Skin epidermis (tissue), 12 donors: ENCODE measurements around the gene CDK8.
"Not testable (repeated sequence)": the region's sequence is repeated elsewhere in the genome, so short reads cannot be mapped to it uniquely, and the experiment has no call there.

Experiments used
- H3K27ac ChIP-seq, 21 experiments: fragments of 200-600 bp; sonication (generic) in 11 of 21; one replicate each; pipeline ENCODE4 v1.5.0; 2020; ENCODE audit warnings: mild to moderate bottlenecking in 3 of 21, inconsistent platforms in 2 of 21, moderate library complexity in 2 of 21
- H3K4me3 ChIP-seq, 7 experiments: fragments of 200-600 bp; sonication (generic) in 2 of 7; one replicate each; pipeline ENCODE4 v1.5.0; 2020; ENCODE audit warnings: inconsistent platforms in 2 of 7, mild to moderate bottlenecking in 2 of 7, moderate library complexity in 1 of 7

The CDK8 gene

DNA sequence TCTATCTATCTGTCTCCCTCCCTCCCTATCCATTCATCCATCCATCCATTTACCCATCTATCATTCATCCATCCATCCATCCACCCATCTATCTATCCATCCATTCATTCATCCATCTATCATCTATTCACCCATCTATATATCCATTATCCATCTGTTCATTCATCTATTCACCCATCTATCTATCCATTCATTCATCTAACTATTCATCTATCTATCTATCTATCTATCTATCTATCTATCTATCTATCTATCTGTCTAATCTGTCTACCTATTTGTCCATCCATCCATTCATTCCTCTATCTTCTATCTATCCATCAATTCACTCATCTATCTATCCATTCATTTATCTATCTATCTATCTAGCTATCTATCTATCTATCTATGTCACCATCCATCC lies 4.4 kb upstream of the CDK8 start:
- Histone ChIP-seq H3K27ac (no peak overlapping the region), H3K4me3 (no peak overlapping the region)

DNA sequence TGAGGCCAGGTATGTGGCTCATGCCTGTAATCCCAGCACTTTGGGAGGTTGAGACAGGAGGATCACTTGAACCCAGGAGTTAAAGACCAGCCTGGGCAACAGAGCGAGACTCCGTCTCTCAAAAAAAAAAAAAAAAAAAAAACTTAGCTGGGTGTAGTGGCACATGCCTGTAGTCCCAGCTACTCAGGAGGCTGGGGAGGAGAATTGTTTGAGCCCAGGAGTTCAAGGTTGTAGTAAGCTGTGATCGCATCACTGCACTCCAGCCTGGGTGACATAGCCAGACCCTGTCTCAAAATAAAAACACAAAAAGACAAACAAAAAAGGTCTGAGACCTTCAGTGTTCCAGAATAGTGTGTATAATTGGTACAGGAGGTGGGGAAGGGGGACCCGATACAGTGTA lies 1.9 kb upstream of the CDK8 start:
- not testable (repeated sequence) for H3K4me3 ChIP-seq

DNA sequence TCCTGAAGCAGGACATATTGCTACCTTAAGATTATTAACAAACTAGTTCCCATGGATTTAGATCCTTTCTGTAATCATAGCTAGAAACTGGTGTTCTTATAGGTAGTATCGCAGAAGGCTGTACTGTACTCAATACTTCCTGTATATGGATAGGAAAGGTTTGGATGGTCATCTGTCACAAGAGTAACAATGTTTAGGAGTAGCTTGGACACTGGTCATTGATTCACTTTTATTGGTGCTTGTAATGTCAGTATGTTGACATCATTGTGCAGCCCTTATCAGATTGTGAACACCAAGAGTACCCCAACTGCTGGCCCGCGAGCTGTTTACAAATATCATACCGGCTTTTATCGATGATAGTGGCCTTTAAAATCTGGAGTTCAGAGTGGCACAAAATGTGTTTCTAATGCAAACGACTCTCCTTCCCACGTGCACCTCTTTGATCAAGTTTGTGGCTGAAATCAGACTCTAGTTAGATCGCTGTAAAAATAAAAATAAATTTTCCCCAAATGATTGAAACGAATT lies 605 bp upstream of the CDK8 start:
- Histone ChIP-seq H3K27ac (peak overlapping the region in 20 of 21 experiments; percentile 89 to 99 (median 97)), H3K4me3 (peak overlapping the region; percentile 84 to 99 (median 93))

More for the DNA sequence above, 1.9 kb upstream of the CDK8 start:
- H3K27ac ChIP-seq = not testable (repeated sequence)

DNA sequence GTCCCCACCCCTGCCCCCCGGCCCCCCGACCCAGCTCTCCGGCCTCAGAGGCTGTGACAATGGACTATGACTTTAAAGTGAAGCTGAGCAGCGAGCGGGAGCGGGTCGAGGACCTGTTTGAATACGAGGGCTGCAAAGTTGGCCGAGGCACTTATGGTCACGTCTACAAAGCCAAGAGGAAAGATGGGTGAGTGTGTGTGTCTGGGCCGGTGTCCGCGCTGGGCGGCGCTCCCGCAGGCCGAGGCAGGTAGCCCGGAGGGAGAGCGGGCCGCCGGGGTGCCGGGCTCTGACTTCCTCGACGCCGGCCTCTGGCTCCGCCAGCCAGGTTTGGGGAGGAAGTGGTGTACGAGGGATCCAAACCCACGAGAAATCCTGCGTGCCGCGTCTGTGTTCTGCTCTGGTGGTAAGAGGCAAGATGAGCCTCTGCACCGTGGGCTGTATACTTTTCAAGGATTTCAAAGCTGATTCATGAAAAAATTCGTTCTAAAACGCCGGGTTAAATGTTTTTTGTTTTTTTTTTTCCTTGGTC lies 718 bp downstream of the CDK8 start:
- H3K27ac ChIP-seq = peak overlapping the region; percentile 17 to 99 (median 97)

DNA sequence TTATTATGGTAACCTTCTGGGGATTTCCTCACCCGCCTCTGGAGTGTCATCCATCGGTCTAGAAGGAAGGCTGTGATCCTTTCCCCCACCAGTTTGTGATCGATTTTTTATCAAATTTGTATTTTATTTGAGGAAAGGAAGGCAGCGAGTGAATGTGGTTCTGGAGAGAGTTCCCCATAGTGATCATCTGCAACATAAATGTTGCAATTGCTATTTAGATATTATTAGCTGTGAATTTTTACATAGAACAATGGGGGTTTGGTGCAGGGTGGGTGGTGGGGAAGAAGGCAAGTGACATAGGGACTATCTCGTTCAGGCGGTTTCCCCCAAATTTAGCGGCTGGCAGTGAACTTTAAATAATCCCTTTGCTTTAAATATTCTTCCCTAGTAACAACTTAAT lies 1.2 kb downstream of the CDK8 start:
- H3K27ac ChIP-seq = peak overlapping the region in 17 of 21 experiments; percentile 89 to 99 (median 97)

More for the DNA sequence above, 718 bp downstream of the CDK8 start:
- H3K4me3 ChIP-seq = peak overlapping the region; percentile 84 to 99 (median 93)

DNA sequence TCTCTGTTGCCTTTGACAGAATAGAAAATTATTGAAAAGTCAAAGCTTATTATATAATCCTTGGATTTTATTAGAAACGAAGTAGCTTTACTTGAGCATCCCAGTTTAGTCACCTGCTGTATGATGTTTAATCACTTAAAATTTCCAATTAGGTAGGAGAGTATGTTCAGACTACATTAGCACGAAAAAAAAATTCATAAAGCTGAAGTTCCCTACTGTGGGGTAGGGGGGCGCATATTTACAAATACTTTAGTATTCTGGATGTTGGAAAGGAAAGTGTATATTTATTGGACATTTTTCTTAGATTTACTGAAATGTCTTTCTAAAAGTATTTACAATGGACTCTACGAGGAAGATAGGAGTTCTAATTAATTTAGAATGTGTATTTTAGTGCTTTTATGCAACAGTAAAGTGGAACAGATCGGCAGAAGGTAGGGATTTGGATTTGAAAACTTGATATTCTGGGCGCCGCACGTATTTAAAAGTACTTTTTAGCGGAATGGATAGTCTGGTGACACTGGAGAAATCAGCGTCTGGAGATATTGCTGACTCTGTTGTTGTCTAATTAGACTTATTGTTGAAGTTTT lies 1.9 kb downstream of the CDK8 start:
- no peak overlapping the region for H3K27ac ChIP-seq
- H3K4me3 ChIP-seq = peak overlapping the region in 3 of 7 experiments; percentile 89 to 97 (median 93)

More for the DNA sequence above, 1.2 kb downstream of the CDK8 start:
- H3K4me3 ChIP-seq = peak overlapping the region; percentile 84 to 99 (median 93)

DNA sequence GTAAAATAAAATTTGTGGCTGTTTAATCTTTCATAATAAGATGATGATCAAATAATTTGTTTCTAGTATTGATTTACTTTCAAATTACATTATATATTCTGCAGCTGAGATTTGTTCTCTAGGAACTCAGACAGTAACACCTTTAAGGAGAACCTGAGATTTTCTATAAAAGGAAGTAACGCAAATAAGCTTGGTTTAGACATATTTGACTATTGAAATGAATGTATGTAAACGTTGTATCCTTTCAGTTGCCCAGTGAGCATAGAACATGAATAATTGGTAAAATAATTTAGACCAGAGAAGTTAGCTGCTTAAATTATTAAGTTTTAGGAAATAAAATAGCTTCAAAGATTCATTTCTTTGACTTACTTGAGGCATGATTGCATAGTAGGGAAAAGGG lies 3.1 kb downstream of the CDK8 start:
- H3K4me3 ChIP-seq = no peak overlapping the region

DNA sequence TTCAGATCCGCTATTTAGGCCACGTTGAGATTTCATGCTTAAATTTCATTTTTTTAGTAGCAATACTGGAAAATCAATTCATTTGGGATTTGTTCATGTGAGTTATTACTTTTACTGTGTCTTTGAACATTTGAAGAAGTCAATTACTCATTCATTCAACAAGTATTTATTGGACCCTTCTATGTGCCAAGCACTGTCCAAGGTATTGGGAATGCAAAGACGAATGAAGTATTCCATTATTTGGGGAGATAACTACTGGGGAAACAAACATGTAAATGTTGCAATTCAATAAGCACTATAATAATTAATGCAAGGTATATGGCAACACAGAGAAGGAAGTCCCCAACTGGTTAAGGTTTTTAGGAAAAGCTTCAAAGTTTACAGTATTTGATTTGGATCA lies 5.7 kb downstream of the CDK8 start:
- no peak overlapping the region for H3K4me3 ChIP-seq
- H3K27ac ChIP-seq = no peak overlapping the region

More for the DNA sequence above, 3.1 kb downstream of the CDK8 start:
- H3K27ac ChIP-seq = no peak overlapping the region

DNA sequence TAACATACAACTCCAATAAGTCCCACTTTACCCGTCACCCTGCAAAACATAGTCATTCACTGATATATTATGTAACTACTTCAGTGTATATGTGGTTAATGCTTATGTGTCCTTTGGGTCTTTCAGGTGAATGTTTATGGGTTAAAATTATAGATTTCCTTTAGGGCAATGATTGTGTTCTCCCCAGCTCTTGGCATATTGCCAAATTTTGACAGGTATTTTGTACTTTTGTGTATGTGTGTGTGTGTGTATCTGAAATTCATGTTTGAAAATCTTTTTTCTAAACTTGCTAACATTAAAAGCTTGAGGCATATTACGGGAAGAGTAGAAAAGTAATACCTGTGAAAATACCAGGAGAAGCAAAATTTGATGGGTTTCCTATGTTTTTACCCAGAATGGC lies 8.2 kb downstream of the CDK8 start:
- no peak overlapping the region for H3K4me3 ChIP-seq

DNA sequence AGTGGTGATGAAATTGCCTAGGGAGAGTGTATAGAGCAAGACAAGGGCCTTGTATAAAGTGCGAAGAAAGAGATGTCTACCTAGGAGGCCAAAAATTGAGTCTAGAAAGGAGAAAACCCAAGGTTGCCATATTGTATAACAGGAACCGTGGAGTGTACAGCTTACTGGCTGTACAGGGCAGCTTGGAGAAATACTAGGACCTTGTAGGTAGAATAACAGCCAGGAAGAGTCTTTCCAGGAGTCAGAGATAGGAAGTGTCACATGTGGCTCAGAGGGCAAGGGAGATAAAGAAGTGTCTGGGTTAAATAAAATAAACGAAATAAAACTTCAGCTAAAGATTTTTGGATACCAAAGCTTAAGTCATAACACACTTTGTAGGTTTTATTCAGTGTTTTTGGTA lies 12.4 kb downstream of the CDK8 start:
- no peak overlapping the region for H3K27ac ChIP-seq

More for the DNA sequence above, 8.2 kb downstream of the CDK8 start:
- H3K27ac ChIP-seq = no peak overlapping the region

DNA sequence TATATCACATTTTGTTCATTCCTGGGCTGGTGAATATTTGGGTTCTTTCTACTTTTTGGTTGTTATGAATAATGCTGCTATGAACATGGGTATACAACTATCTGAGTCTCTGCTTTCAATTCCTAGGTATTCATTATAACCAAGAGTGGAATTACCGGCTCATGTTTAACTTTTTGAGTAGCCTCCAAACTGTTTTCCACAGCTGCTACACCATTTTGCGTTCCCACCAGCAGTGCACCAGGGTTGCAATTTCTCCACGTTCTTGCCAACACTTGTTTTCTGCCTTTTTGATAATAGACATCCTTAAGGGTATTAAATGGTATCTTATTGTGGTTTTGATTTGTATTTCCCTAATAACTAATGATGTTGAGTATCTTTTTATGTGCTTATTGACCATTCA lies 16.8 kb downstream of the CDK8 start:
- no peak overlapping the region for H3K4me3 ChIP-seq
- H3K27ac ChIP-seq = no peak overlapping the region

More for the DNA sequence above, 12.4 kb downstream of the CDK8 start:
- no peak overlapping the region for H3K4me3 ChIP-seq

DNA sequence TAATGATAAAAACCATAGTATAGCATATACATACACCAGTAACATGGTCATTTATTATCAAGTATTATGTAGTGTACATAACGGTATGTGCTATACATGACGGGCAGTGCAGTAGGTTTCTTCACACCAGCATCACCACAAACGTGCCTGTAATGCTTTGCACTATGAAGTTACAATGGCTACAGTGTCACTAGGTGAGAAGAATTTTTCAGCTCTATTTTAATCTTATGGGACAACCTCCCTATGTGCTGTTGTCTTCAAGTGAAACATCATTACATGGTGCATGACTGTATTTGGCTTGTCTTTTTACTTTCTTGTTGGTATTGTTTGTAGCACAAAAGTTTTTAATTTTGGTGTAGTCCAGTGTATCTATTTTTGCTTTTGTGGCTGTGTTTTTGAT lies 18.7 kb downstream of the CDK8 start:
- Histone ChIP-seq H3K27ac (no peak overlapping the region), H3K4me3 (no peak overlapping the region)

DNA sequence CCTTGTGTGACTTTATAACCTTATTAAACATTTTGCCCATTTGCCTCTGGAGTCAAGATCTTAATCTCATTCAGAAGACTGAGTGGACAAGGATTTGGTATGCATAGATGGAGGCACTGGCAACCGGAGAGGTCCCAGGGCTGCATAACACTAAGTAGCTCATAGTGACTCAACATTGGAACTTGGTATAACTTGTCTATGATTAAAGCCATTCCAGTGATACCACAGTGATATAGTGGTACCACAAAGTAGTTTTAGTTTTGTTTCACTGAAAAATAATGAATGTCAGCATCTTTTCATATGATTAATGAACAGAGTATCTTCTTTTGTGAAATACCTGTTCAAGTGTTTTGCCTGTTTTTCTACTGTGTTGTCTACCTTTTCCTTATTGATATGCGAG lies 26.4 kb downstream of the CDK8 start:
- no peak overlapping the region for H3K27ac ChIP-seq
- no peak overlapping the region for H3K4me3 ChIP-seq

DNA sequence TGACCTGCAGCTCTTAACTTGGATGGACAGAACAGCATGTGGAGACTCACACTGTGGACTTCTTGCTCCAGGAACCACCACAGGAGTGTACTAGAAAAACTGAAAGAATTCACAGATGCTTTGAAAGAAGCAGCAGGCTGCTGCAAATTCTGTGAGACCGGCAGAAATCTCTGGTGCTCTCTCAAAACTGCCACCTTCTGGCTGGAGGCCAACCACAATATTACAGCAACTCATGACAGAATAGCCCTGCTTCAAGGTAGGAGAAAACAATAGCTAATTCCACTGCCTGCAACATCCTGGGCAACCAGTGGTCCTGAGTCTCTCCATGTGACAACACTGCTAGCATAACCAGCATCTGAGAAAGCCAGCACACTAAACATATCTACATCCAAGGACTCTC lies 26.9 kb downstream of the CDK8 start:
- Histone ChIP-seq H3K27ac (no peak overlapping the region), H3K4me3 (no peak overlapping the region)

DNA sequence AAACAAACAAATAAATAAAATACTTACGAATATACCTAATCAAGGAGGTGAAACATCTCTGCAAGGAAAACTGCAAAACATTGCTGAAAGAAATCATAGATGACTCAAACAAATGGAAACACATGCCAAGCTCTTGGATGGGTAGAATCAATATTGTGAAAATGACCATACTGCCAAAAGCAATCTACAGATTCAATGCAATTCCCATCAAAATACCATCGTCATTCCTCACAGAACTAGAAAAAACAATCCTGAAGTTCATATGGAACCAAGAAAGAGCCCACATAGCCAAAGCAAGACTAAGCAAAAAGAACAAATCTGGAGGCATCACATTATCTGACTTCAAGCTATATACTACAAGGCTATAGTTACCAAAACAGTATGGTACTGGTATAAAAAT lies 32.0 kb downstream of the CDK8 start:
- H3K27ac ChIP-seq, H3K4me3 ChIP-seq: not testable (repeated sequence)

DNA sequence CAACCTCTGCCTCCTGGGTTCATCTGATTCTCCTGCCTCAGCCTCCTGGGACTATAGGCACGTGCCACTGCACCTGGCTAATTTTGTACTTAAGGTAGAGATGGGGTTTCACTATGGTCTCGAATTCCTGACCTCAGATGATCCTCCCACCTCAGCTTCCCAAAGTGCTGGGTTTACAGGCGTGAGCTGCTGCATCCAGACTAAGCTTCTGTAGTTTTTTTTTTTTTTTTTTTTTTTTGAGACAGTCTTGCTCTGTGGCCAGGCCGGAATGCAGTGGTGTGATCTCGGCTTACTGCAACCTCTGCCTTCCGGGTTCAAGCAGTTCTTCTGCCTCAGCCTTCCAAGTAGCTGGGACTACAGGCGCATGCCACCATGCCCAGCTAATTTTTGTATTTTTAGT lies 34.9 kb downstream of the CDK8 start:
- H3K4me3 ChIP-seq, H3K27ac ChIP-seq: not testable (repeated sequence)

DNA sequence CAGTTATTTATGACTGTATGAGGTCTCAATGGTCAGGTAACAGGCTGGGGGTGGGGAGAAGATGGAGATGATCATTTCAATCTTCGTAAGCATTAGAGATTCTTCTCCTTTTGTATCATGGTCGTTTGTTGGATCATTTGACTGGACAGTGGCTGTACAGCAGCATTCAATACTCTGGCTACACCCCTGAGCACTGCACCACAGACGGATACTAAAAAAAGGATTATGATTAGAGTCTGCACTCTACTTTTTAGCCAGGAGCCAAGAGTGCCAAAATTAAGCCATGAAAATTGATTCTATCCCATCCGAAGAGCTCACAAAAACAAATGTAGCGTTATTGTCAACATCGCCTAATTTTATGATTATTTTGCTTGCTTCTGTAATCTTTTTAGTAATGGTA lies 41.9 kb downstream of the CDK8 start:
- Histone ChIP-seq H3K4me3 (no peak overlapping the region), H3K27ac (no peak overlapping the region)

DNA sequence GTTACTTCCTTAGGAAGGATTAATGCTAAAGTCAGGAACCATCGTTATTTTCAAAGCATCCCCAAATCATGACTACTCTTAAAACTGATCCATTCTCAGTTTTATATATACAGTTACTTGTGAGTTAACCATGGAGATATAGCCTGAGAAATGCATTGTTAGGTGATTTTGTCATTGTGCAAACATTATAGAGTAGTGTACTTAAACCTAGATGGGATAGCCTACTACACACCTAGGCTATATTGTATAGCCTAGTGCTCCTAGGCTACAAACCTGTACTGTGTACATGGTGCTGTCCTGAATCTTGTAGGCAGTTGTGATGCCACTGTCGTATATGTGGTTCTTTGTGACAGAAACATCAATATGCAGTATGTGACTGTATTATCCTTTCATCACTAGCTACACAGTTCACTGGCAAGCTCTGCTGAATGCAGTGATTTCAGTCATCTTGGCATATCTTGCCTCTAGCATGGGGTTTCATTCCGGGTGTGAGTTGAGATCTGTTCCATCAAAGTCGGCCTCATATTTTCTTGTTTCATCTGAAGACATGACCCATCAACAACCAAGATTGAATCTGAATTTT lies 45.3 kb downstream of the CDK8 start:
- no peak overlapping the region for H3K4me3 ChIP-seq
- H3K27ac ChIP-seq = no peak overlapping the region

DNA sequence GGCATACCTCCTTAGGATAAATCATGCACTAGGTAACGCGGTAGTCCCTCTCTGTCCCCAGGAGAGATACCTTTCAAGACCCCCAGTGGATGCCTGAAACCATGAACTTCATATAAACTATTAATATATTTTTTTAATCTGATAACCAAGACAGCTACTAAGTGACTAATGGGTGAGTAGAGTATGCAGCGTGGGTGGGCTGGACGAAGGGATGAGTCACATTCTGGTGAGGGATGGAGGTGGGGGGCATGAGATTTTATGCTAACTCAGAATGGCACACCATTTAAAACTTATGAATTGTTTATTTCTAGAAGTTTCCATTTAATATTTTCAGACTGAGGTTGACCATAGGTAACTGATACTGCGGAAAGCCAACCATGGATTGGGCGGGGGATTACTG lies 46.2 kb downstream of the CDK8 start:
- Histone ChIP-seq H3K4me3 (no peak overlapping the region), H3K27ac (no peak overlapping the region)

DNA sequence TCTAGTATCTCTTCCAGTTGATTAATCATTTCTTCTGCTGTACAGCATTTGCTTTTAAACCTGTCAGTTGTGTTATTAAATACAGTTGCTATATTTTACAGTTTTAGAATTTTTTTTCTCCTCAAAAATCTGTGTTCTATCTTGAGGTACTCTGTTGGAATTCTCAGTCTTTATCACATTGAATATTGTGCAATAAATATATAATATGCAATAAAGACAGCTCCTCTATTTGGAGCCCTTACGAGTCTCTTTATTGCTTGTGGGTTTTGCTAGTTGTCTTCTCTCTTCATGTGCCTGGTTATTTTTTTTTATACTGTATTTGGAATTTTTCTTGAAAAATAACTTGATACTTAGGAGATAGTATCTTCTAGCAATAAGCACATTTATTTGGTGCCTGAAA lies 51.7 kb downstream of the CDK8 start:
- Histone ChIP-seq H3K27ac (no peak overlapping the region), H3K4me3 (no peak overlapping the region)

DNA sequence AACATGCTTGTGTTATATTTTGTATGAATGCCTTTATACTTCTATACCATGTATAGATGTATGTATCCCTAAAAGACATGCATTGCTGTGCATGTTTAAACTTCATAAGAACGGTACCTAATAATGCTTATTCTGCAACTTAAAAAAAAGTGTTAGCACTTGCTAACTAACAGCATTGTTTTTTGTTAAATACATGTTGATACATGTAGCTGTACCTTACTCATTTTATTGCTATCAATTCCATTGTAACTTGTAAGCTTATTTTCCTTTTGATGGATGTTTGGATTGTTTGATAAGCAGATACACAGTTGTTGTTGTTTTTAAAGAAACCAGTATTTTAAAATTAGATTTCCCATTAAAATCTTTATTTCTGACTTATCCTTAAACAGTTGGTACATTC lies 53.8 kb downstream of the CDK8 start:
- Histone ChIP-seq H3K27ac (no peak overlapping the region), H3K4me3 (no peak overlapping the region)
